AG10803 (cell line): Measurements from ENCODE around the gene PCBP1.
"Not testable (repeated sequence)": the region's sequence is repeated elsewhere in the genome, so short reads cannot be mapped to it uniquely, and the experiment has no call there.

Experiments used
- DNase-seq: peaks from one replicate; pipeline ENCODE4 v3.0.0; 2010; ENCODE audit warnings: low read depth
- H3K4me3 ChIP-seq: 2 replicates; pipeline ENCODE4 v1.5.1; 2011; ENCODE audit warnings: mild to moderate bottlenecking, low read length, control low read depth
- TF ChIP-seq, protein P1 (sequence below): conservative IDR thresholded peaks from 2 replicates; pipeline ENCODE4 v1.5.1; 2011; ENCODE audit warnings: mild to moderate bottlenecking, low read length, control low read depth, inconsistent platforms

PCBP1 gene

DNA sequence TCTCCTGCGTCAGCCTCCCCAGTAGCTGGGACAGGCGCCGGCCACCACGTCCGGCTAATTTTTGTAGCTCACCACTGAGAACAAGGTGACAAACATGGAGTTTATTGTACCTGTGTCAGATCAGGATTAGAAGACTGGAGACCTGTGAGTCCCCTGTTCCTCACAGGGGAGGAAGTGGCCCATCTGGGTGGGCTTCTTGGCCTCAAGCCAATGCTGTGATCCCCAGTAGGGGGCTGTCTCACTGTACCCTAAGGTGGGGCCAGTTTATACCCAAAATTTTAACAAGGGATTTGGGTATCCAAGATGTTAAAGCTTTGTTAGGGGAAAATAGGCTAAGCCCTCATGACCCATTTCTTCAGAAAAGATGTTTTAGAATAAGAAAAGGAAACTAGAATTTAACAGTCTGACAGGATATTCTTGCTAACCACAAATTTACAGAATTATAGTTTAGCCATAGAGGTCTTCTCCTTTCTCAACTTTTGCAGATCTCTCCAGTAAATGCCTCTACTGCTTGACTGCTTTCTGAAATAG is 16.3 kb downstream of the PCBP1 start:
- H3K4me3 ChIP-seq: no peak overlapping the region

DNA sequence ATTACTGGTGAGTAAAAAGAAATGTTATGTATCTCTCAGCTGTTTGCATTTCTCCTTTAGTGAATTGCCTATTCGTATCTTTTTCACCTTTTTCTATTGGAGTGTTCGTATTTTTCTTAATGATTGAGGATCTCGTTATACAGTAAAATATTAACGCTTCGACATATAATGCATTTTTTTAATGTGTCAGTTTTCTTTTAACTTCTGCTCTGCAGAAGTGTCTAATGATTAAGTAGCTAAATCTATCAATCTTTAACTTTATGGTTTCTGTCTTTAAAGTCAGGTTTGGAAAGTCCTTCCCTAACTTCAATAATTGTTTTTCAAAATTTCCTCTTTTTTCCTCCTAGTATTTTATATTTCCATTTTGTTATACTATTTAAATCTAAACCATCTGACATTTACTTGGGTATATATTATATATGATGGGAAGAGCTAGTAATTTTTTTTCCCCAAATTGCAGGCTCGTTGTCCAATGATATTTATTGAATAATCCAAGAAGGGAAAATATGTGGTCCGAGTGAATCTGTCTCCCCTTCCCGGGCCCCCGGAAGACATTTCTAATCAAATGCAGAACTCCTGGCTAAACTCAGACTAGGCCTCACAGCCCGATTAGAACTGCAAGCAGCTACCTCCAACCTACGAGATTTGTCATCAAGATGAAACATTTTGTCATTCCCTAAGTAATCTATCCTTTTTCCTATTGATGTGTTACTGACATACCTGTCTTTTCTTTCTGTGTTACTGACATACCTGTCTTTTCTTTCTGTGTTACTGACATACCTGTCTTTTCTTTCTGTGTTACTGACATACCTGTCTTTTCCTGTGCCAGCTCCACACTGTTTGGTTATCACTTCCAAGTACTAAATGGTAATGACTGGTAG is 17.2 kb downstream of the PCBP1 start:
- no peak overlapping the region for H3K4me3 ChIP-seq
- DNase-seq: peak; percentile 72
- TF ChIP-seq, protein P1, sequence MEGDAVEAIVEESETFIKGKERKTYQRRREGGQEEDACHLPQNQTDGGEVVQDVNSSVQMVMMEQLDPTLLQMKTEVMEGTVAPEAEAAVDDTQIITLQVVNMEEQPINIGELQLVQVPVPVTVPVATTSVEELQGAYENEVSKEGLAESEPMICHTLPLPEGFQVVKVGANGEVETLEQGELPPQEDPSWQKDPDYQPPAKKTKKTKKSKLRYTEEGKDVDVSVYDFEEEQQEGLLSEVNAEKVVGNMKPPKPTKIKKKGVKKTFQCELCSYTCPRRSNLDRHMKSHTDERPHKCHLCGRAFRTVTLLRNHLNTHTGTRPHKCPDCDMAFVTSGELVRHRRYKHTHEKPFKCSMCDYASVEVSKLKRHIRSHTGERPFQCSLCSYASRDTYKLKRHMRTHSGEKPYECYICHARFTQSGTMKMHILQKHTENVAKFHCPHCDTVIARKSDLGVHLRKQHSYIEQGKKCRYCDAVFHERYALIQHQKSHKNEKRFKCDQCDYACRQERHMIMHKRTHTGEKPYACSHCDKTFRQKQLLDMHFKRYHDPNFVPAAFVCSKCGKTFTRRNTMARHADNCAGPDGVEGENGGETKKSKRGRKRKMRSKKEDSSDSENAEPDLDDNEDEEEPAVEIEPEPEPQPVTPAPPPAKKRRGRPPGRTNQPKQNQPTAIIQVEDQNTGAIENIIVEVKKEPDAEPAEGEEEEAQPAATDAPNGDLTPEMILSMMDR: no peak

More for the DNA sequence above, 16.3 kb downstream of the PCBP1 start:
- TF ChIP-seq, protein P1: no peak
- DNase-seq: no peak

DNA sequence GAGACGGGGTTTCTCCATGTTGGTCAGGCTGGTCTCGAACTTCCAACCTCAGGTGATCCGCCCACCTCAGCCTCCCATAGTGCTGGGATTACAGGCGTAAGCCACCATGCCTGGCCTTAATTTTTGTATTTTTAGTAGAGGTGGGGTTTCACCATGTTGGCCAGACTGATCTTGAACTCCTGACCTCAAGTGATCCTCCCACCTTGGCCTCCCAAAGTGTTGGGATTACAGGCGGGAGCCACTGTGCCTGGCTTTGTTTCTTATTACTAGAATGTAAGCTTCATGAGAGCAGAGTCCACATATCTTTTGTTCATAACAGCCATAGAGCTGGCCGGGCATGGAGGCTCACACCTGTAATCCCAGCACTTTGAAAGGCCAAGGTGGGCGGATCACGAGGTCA is 18.9 kb downstream of the PCBP1 start:
- not testable (repeated sequence) for H3K4me3 ChIP-seq, DNase-seq

DNA sequence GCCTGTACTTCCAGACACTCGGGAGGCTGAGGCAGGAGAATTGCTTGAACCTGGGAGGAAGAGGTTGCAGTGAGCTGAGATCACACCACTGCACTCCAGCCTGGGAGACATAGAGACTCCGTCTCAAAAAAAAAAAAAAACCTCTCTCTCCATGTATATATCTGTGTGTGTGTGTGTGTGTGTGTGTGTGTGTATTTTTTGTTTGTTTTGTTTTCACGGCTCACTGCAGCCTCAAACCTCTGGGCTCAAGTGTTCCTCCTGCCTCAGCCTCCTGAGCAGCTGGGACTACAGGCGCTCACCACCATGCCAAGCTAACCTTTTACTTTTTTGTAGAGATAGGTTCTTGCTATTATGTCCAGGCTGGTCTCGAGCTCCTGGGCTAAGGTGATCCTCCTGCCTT is 23.1 kb downstream of the PCBP1 start:
- not testable (repeated sequence) for DNase-seq, H3K4me3 ChIP-seq

DNA sequence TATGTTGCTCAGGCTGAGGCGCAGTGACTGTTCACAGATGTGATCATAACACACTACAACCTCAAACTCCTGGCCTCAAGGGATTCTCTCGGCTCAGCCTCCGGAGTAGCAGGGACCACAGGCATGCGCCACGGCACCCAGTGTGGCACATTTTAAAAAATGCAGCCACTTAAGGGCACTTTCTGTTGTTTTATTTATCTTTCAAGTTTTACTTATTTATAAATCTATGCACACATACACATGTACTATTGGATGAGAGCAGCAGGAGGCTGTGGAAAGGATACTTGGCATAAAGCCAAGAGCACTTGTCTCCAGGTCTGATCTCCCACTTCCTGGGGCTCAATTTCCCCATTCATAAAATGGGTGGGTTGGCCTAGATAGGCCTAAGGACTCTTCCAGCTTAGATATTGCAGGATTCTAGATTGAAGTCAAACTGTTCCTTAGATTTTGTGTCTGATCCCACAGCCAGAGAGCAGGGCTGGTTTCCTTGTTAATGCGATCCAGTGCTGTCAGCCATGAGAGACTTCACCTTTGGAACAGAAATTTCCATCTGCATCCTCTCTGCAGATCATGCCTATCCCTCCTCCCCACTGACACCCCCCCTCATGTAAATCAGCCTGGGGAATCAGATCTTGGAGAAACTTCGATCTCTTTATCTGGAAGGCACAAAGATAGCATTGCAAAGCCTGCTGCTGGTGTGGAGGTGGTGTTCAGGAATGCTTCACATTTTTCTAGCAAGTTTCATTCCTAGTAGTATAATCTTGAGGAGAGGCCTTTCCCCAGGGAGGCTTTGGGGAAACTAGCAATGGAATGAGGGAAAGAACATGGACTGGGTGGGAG is 24.7 kb downstream of the PCBP1 start:
- TF ChIP-seq, protein P1: 0 out of 2 replicates have a peak, but pooled peaks have one; percentile 5
- no peak overlapping the region for H3K4me3 ChIP-seq
- peak; percentile 75 for DNase-seq

DNA sequence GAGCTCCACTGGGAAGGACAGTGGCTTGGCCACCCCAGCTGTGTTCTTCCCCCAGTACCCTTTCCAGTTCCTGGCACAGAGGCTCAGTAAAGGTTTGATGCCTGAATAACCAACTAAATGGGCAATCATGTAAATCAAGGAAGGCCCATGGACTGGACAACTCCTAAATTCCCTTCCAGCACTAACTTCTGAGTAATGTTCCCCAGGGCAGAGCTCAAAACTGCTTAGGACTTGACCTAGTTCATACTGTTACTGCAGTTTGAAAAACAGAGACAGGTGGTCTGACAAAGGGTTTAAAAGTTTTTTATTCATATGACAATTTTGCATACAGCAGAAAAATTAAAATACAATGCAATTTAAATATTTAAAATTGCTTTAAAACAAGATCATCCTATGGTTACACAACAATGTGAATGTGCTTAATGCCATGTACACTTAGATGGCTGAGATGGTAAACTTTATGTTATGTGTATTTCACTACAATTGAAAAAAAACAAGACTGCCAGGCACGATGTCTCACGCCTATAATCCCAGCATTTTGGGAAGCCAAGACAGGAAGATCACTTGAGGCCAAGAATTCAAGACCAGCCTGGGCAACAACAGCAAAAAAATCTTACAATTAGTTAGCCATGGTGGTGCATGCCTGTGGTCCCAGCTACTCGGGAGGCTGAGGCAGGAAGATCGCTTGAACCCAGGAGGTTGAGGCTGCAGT is 26.2 kb downstream of the PCBP1 start:
- peak; percentile 32 for DNase-seq
- H3K4me3 ChIP-seq: no peak overlapping the region
- TF ChIP-seq, protein P1: no peak

DNA sequence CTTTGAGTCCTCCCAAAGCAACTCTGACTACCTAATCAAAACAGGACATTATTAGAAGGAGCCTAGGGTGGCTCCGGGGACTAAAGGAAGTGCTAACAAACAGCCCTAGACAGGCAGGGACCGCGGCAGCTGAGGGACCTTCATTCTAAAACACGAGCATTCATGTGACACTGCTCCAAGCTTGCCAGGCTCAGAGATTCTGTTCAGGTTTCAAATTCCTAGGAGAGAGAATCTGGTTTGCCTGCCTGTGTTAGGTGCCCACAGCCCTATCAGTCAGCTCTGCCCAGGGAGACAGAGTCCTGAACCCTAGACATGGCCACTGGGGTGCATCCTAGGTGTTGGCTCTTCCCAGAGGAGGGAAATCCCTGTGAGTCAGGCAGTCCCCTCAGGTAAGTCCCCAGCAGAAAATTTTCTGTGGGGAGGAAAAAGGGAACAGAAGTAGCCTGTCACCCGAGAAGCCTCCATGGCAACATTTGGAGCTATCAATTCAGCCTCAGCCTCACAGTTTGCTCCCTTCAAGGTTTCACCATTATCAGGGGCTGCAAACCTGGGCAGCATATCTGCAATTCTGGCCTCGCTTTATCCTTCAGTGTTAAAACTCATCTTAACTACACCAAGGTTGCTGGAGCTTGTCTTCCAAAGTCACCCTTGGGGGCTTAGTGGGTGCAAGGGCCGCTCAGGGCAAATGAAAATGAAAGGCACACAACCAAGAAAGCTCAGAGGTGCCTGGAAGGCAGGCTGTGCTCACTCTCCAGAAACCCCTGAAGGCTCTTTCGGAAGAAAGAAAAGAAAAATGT is 28.6 kb downstream of the PCBP1 start:
- TF ChIP-seq, protein P1: no peak
- no peak overlapping the region for H3K4me3 ChIP-seq
- no peak for DNase-seq
